GM12878 (cell line): ENCODE data around the gene TULP4. TPM values are rescaled to one million over a fixed set of nuclear protein-coding genes. Genes with fewer than 3 reads are reported as not detected.
A peak's percentile ranks its signal among the peaks of the same experiment; 100 is the strongest.

Experiments used
- ATAC-seq: fragments of 200-7000 bp; cut with Tn5 transposase; 3 replicates; pipeline ENCODE4 v1.9.1; 2020; ENCODE audit warnings: mild to moderate bottlenecking, moderate library complexity
- BruUV-seq: library from RNA; stranded (reverse); fragments of 400-500 nt; replicated peaks from 2 replicates; lab custom pipeline; 2021; lab: Mats Ljungman, UMichigan
- CTCF ChIA-PET: fragments of 300-600 bp; sonication (Branson Sonifier 250); formaldehyde crosslinking; extraction: SDS; loops from one replicate; lab custom pipeline; 2021; ENCODE audit warnings: inconsistent platforms; lab: Yijun Ruan, JAX
- POLR2A ChIA-PET: fragments of 350-600 bp; formaldehyde crosslinking; extraction: SDS; loops from one replicate; lab custom pipeline; 2021; ENCODE audit warnings: inconsistent platforms; lab: Charles Lee
- RAD21 ChIA-PET: fragments of 300-600 bp; sonication (Branson Sonifier 250); formaldehyde crosslinking; loops from one replicate; lab custom pipeline; 2023; ENCODE audit warnings: antibody characterized with exemption; ENCODE audit not compliant: unreplicated experiment; lab: Charles Lee
- SMC1A ChIA-PET: fragments of 300-600 bp; sonication (Branson Sonifier 250); formaldehyde crosslinking; loops from one replicate; lab custom pipeline; 2023; ENCODE audit not compliant: unreplicated experiment, uncharacterized antibody; lab: Charles Lee
- DNase-seq: peaks from one replicate; pipeline ENCODE4 v3.0.0-alpha.2; 2011; ENCODE audit warnings: low read depth, low spot score
- FAIRE-seq: peaks from 3 replicates; lab custom pipeline; 2011; peaks lifted over from hg19 to GRCh38; lab: Jason Lieb, UNC
- H2AFZ ChIP-seq: 2 replicates; pipeline ENCODE4 v1.6.0; 2011; ENCODE audit warnings: low read depth, low read length, control low read depth; ENCODE audit not compliant: control insufficient read depth
- H3K27ac ChIP-seq: 2 replicates; pipeline ENCODE4 v1.5.1; 2011; ENCODE audit warnings: control low read depth; ENCODE audit not compliant: control insufficient read depth, insufficient read depth
- H3K27me3 ChIP-seq, 2 experiments: replicated peaks in 1 of 2; 2 replicates each; pipeline versions ENCODE4 v1.6.0 to v1.6.1; 2011; ENCODE audit warnings: low read length in 1 of 2; ENCODE audit not compliant: control insufficient read depth in 2 of 2, insufficient read depth in 2 of 2
- H3K36me3 ChIP-seq, 2 experiments: 2 replicates each; pipeline ENCODE4 v1.5.1; 2011; ENCODE audit warnings: low read length in 1 of 2; ENCODE audit not compliant: control insufficient read depth in 2 of 2, insufficient read depth in 2 of 2
- H3K4me1 ChIP-seq: 2 replicates; pipeline ENCODE4 v1.6.1; 2011; ENCODE audit warnings: mild to moderate bottlenecking, low read length, moderate library complexity, mixed read lengths; ENCODE audit not compliant: control insufficient read depth, insufficient read depth
- H3K4me2 ChIP-seq: 2 replicates; pipeline ENCODE4 v1.6.0; 2011; ENCODE audit warnings: control low read depth; ENCODE audit not compliant: control insufficient read depth, insufficient read depth
- H3K4me3 ChIP-seq: fragments of 200-600 bp; sonication (generic); 2 replicates; pipeline ENCODE4 v1.5.1; 2016
- H3K79me2 ChIP-seq: 2 replicates; pipeline ENCODE4 v1.6.0; 2011; ENCODE audit warnings: low read length; ENCODE audit not compliant: control insufficient read depth, insufficient read depth
- H3K9ac ChIP-seq: 2 replicates; pipeline ENCODE4 v1.8.0; 2011; ENCODE audit warnings: low read length, control low read depth, mixed read lengths; ENCODE audit not compliant: control insufficient read depth, insufficient read depth
- H3K9me3 ChIP-seq: replicated peaks from 3 replicates; pipeline ENCODE4 v1.5.1; 2011; ENCODE audit warnings: mild to moderate bottlenecking, low read length; ENCODE audit not compliant: control insufficient read depth, insufficient read depth
- H4K20me1 ChIP-seq: 2 replicates; pipeline ENCODE4 v1.6.0; 2011; ENCODE audit not compliant: control insufficient read depth, insufficient read depth
- DPF2 ChIP-seq: fragments of 450-650 bp; IDR thresholded peaks from 2 replicates; pipeline ENCODE4 v1.6.1; 2017; ENCODE audit warnings: mild to moderate bottlenecking
- EED ChIP-seq: sonication (generic); IDR thresholded peaks from 2 replicates; pipeline ENCODE4 v1.6.1; 2016; ENCODE audit warnings: antibody characterized with exemption, low read depth
- ETV6 ChIP-seq, 2 experiments: fragments of 450-650 bp in 1 of 2; IDR thresholded peaks in 1 of 2; conservative IDR thresholded peaks in 1 of 2; 2 replicates each; pipeline ENCODE4 v1.6.1; 2014; ENCODE audit warnings: antibody characterized with exemption in 1 of 2, borderline replicate concordance in 1 of 2, low read depth in 1 of 2, mild to moderate bottlenecking in 1 of 2, moderate library complexity in 1 of 2
- HDAC2 ChIP-seq: fragments of 200-600 bp; sonication (generic); IDR thresholded peaks from 2 replicates; pipeline ENCODE4 v1.6.1; 2017
- IKZF1 ChIP-seq: fragments of 450-650 bp; conservative IDR thresholded peaks from 2 replicates; pipeline ENCODE4 v1.6.1; 2017; ENCODE audit warnings: antibody characterized with exemption, mild to moderate bottlenecking
- IKZF2 ChIP-seq, 2 experiments: fragments of 450-650 bp; IDR thresholded peaks; 2 replicates each; pipeline ENCODE4 v1.6.1; 2017; ENCODE audit warnings: mild to moderate bottlenecking in 2 of 2, moderate library complexity in 2 of 2
- MTA2 ChIP-seq: fragments of 450-650 bp; IDR thresholded peaks from 2 replicates; pipeline ENCODE4 v1.6.1; 2016; ENCODE audit warnings: low read depth, mild to moderate bottlenecking, moderate library complexity
- NFIC ChIP-seq: IDR thresholded peaks from 2 replicates; pipeline ENCODE4 v1.6.1; 2012; ENCODE audit warnings: low read depth, mild to moderate bottlenecking, inconsistent platforms, low read length, moderate library complexity
- NR2F1 ChIP-seq: fragments of 450-650 bp; conservative IDR thresholded peaks from 2 replicates; pipeline ENCODE4 v1.6.1; 2017; ENCODE audit warnings: mild to moderate bottlenecking
- RUNX3 ChIP-seq: IDR thresholded peaks from 2 replicates; pipeline ENCODE4 v1.6.1; 2012; ENCODE audit warnings: low read length, inconsistent platforms
- SPI1 ChIP-seq: IDR thresholded peaks from 2 replicates; pipeline ENCODE4 v1.6.1; 2011; ENCODE audit warnings: low read depth, mild to moderate bottlenecking, low read length, moderate library complexity, borderline replicate concordance; ENCODE audit not compliant: insufficient read depth
- SREBF1 ChIP-seq: IDR thresholded peaks from 2 replicates; pipeline ENCODE4 v1.6.1; 2012; ENCODE audit warnings: mild to moderate bottlenecking, low read length
- SUPT20H ChIP-seq: IDR thresholded peaks from 2 replicates; pipeline ENCODE4 v1.6.1; 2011; ENCODE audit warnings: low read depth, mild to moderate bottlenecking, low read length, moderate library complexity, borderline replicate concordance; ENCODE audit not compliant: control insufficient read depth
- ZBTB4 ChIP-seq: fragments of 450-650 bp; formaldehyde crosslinking; IDR thresholded peaks from 2 replicates; pipeline ENCODE4 v1.4.0; 2022; ENCODE audit warnings: mild to moderate bottlenecking, moderate library complexity
- WGBS: methylation state at CpG from one replicate; pipeline ENCODE4 v1.1.6; 2016; ENCODE audit warnings: low lambda C conversion rate; ENCODE audit not compliant: insufficient replicate concordance, insufficient coverage; ENCODE audit errors: missing lambda C conversion rate; 5-methylcytosine and 5-hydroxymethylcytosine counted together
- in situ Hi-C: fragments of 300-500 bp; cut with MboI; formaldehyde crosslinking; loops from 9 replicates; pipeline ENCODE4 v1.14.3; 2018; ENCODE audit warnings: mixed read lengths
- intact Hi-C: fragments of 100-400 bp; cut with micrococcal nuclease; formaldehyde crosslinking; loops from one replicate; pipeline ENCODE4 v1.14.2; 2022; ENCODE audit not compliant: unreplicated experiment
- polyA plus RNA-seq, 11 experiments: library from polyadenylated mRNA; depleted of rRNA in 4 of 11; unstranded in 6 of 11; stranded (reverse) in 5 of 11; fragments of >200 nt; fragmentation: Nextera tagmentation in 4 of 11; fragmentation: Illumina TruSeq in 1 of 11; extraction: Ambion mirVana in 4 of 11; extraction: Trizol in 1 of 11; gene quantifications; 1 replicate in 1 of 11; 2 replicates in 10 of 11; pipeline versions ENCODE4 v1.2.1 to v1.2.3, GENCODE V29; 2011 to 2016; ENCODE audit warnings: inconsistent platforms in 2 of 11, missing spikeins in 2 of 11, low read depth in 1 of 11
- total RNA-seq, 4 experiments: library from RNA; depleted of rRNA in 3 of 4; stranded (reverse); fragments of >200 nt in 3 of 4; fragmentation: Illumina TruSeq in 1 of 4; extraction: Trizol in 1 of 4; gene quantifications; 2 replicates each; pipeline versions ENCODE4 v1.2.1 to v1.2.3, GENCODE V29; 2013 to 2021
- TF ChIP-seq, protein P1 (sequence below): fragments of 450-650 bp; IDR thresholded peaks from 2 replicates; pipeline ENCODE4 v1.6.1; 2017; ENCODE audit warnings: mild to moderate bottlenecking, moderate library complexity
- TF ChIP-seq, protein P2 (sequence below): IDR thresholded peaks from 2 replicates; pipeline ENCODE4 v1.6.1; 2012; ENCODE audit warnings: low read length, inconsistent platforms

The TULP4 gene
- total and polyA plus RNA-seq, 10 of the 15 experiments (the other 5 are each of a cell fraction or from before 2014, with no cell fraction given) = 0.73 to 31.8 (median 14.0) TPM

- H3K79me2 ChIP-seq = no peaks in the 10 kb centered on the region
- CTCF ChIA-PET = interaction anchor here (1.3 to 6.1 kb wide), 2 partner anchors 15 to 48 kb away, joined by 4 to 27 read pairs; no protein-coding TSS in a partner anchor
- H3K27ac ChIP-seq = no peak overlapping the region
- no peaks in the 10 kb centered on the region for H3K27me3 ChIP-seq
- in situ Hi-C loops (no loop called here), intact Hi-C loops (loop anchor here (10.0 kb wide), 1 partner anchor 343 kb away; the partner anchor contains the start of gene EZR)
- no TSS peak for BruUV-seq
- peaks cover 0 to 6% of the 10 kb centered on the region in 2 experiments; a peak in 1 of 4 replicates for H3K36me3 ChIP-seq
- 82% methylated on average over 3 of the region's 3 CpGs for WGBS
- H3K4me3 ChIP-seq = no peak overlapping the region
- no peak overlapping the region for H2AFZ ChIP-seq
- no peak overlapping the region for H3K4me2 ChIP-seq
- RAD21 ChIA-PET = interaction anchor here (1.3 to 2.2 kb wide), 3 partner anchors 22 to 250 kb away, joined by 3 to 9 read pairs (median 6); no protein-coding TSS in a partner anchor
- H3K9ac ChIP-seq = no peak overlapping the region
- H4K20me1 ChIP-seq = no peaks in the 10 kb centered on the region
- ATAC-seq (no peak), FAIRE-seq (no peak), DNase-seq (no peak)
- H3K4me1 ChIP-seq = peaks cover 26% of the 10 kb centered on the region
- POLR2A ChIA-PET = interaction anchor here (1.3 to 1.4 kb wide), 2 partner anchors 11 to 48 kb away, joined by 3 to 5 read pairs; no protein-coding TSS in a partner anchor
- SMC1A ChIA-PET = interaction anchor here (0.5 to 2.9 kb wide), 7 partner anchors 10 to 250 kb away, joined by 3 to 17 read pairs (median 4); no protein-coding TSS in a partner anchor
- H3K9me3 ChIP-seq = no peaks in the 10 kb centered on the region
- TF ChIP-seq HDAC2 (no peak), EED (peak; percentile 74), NFIC (peak; percentile 68), RUNX3 (peak; percentile 88), SREBF1 (no peak), IKZF2 (IDR thresholded peaks at IDR 0.05) (peak; percentile 67 to 75; a peak in 3 of 4 replicates), IKZF1 (peak; percentile 70), NR2F1 (0 out of 2 replicates have a peak, but pooled peaks have one; percentile 13), MTA2 (peak; percentile 32; the same call in 1 of the 2 replicates), SPI1 (no peak; the same call in 1 of the 2 replicates), DPF2 (peak; percentile 60), ZBTB4 (no peak), ETV6 (conservative IDR thresholded peaks at IDR 0.05 in 1 of 2, IDR thresholded peaks at IDR 0.05 in 1 of 2; ENCODE audit: borderline replicate concordance in 1 of 2, low read depth in 1 of 2) (peak in 1 of 2 experiments; percentile 76; a peak in 2 of 4 replicates), SUPT20H (no peak)
- TF ChIP-seq, protein P1, sequence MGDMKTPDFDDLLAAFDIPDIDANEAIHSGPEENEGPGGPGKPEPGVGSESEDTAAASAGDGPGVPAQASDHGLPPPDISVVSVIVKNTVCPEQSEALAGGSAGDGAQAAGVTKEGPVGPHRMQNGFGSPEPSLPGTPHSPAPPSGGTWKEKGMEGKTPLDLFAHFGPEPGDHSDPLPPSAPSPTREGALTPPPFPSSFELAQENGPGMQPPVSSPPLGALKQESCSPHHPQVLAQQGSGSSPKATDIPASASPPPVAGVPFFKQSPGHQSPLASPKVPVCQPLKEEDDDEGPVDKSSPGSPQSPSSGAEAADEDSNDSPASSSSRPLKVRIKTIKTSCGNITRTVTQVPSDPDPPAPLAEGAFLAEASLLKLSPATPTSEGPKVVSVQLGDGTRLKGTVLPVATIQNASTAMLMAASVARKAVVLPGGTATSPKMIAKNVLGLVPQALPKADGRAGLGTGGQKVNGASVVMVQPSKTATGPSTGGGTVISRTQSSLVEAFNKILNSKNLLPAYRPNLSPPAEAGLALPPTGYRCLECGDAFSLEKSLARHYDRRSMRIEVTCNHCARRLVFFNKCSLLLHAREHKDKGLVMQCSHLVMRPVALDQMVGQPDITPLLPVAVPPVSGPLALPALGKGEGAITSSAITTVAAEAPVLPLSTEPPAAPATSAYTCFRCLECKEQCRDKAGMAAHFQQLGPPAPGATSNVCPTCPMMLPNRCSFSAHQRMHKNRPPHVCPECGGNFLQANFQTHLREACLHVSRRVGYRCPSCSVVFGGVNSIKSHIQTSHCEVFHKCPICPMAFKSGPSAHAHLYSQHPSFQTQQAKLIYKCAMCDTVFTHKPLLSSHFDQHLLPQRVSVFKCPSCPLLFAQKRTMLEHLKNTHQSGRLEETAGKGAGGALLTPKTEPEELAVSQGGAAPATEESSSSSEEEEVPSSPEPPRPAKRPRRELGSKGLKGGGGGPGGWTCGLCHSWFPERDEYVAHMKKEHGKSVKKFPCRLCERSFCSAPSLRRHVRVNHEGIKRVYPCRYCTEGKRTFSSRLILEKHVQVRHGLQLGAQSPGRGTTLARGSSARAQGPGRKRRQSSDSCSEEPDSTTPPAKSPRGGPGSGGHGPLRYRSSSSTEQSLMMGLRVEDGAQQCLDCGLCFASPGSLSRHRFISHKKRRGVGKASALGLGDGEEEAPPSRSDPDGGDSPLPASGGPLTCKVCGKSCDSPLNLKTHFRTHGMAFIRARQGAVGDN = peak; percentile 57; the same call in 1 of the 2 replicates
- TF ChIP-seq, protein P2, sequence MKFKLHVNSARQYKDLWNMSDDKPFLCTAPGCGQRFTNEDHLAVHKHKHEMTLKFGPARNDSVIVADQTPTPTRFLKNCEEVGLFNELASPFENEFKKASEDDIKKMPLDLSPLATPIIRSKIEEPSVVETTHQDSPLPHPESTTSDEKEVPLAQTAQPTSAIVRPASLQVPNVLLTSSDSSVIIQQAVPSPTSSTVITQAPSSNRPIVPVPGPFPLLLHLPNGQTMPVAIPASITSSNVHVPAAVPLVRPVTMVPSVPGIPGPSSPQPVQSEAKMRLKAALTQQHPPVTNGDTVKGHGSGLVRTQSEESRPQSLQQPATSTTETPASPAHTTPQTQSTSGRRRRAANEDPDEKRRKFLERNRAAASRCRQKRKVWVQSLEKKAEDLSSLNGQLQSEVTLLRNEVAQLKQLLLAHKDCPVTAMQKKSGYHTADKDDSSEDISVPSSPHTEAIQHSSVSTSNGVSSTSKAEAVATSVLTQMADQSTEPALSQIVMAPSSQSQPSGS = peak; percentile 63; the same call in 1 of the 2 replicates
Measured at GRCh38 chr6:158471339-158471738, 159.1 kb downstream of the TULP4 start.
